ENCODE data around the gene LTC4S. TPM values are rescaled to one million over a fixed set of nuclear protein-coding genes. Genes with fewer than 3 reads are reported as not detected.
A peak's percentile ranks its signal among the peaks of the same experiment; 100 is the strongest.

LTC4S gene
- total RNA-seq, 1 experiment from 2014 or later: 3.7 TPM

DNA sequence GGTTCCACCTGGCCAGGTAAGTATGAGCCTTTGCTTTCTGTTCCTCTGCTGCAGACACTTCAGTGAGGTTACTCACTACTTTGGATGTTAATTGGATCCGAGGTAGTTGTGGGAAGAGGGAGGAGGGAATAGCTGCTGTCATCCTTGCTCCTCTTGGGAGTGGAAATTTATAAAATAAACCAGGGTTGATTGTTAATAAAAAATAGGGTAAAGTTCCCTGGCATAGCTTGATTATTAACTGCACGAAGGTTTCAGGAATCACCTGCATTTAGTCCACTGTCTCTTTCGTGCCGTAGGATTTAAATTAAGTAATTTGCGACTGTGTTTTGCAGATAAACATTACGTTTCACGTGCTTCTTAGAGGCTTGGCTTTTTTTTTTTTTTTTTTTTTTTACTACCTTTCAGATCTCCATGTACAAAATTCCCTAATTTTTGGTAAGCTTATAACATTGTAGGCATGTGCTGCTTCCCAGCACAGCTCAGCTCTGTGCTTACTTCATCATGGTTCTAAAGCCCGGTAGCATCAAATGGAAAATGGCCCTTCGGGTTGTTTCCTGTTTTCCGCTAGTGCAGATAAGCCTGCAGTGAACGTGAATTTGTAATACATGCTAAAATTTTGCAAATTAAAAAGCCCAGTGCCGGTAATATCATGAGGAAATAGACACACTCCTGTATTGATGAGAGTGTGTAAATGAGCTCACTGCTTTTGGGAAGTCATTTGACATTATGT is 26.9 kb upstream of the LTC4S start:
- H3K36me3 Mint-ChIP-seq (ENCODE audit: insufficient read depth in 1 of 3, low read depth in 3 of 3): peaks cover 36 to 66% (median 64%) of the 10 kb centered on the region in 3 experiments; a peak in 6 of 7 replicates
- Histone ChIP-seq H3K4ac (ENCODE audit: low read depth, low read length) (no peak overlapping the region), H3T11ph (ENCODE audit: low read length) (no peak overlapping the region), H3K27me3 (ENCODE audit: insufficient read depth, low read length) (no peaks in the 10 kb centered on the region), H3K4me1 (ENCODE audit: insufficient read depth, low read length) (no peaks in the 10 kb centered on the region), H3K56ac (ENCODE audit: insufficient read length, low read depth, low read length) (no peak overlapping the region), H4K8ac (replicated peaks; ENCODE audit: insufficient read length, low read depth, low read length) (no peak overlapping the region), H3K79me1 (ENCODE audit: insufficient read depth, low read depth, low read length, poor library complexity, severe bottlenecking) (peaks cover 11% of the 10 kb centered on the region), H3K9ac (ENCODE audit: extremely low read depth, insufficient read length, low read length) (no peak overlapping the region), H4K91ac (ENCODE audit: insufficient read length, low read depth, low read length) (no peak overlapping the region), H2BK120ac (ENCODE audit: low read depth, low read length, poor library complexity, severe bottlenecking) (no peak overlapping the region), H3K79me2 (ENCODE audit: insufficient read depth, low read length) (peaks cover 5% of the 10 kb centered on the region; the same call in 1 of the 2 replicates), H2BK15ac (ENCODE audit: low read depth, low read length) (no peak overlapping the region), H2AFZ (ENCODE audit: low read length) (no peak overlapping the region), H3K4me2 (ENCODE audit: insufficient read depth, insufficient read length, low read length) (no peak overlapping the region), H3K14ac (ENCODE audit: insufficient read depth, low read length) (no peak overlapping the region), H3K23ac (ENCODE audit: insufficient read length, low read depth, low read length) (no peak overlapping the region), H2AK5ac (ENCODE audit: insufficient read length, low read length) (no peak overlapping the region), H2BK12ac (ENCODE audit: insufficient read length, low read depth, low read length) (no peak overlapping the region), H2BK5ac (ENCODE audit: insufficient read length, low read length) (no peak overlapping the region), H4K5ac (ENCODE audit: insufficient read length, low read depth, low read length) (no peak overlapping the region), H4K20me1 (ENCODE audit: control insufficient read depth, insufficient read depth, insufficient read length) (no peaks in the 10 kb centered on the region), H3K23me2 (ENCODE audit: insufficient read length, low read depth, low read length, poor library complexity, severe bottlenecking) (no peaks in the 10 kb centered on the region), H3K27ac (ENCODE audit: insufficient read length, low read depth, low read length) (no peak overlapping the region), H2BK20ac (ENCODE audit: low read depth, low read length, poor library complexity, severe bottlenecking) (no peak overlapping the region), H3K9me3 (ENCODE audit: control insufficient read depth, low read depth, low read length) (no peaks in the 10 kb centered on the region), H3K18ac (ENCODE audit: insufficient read length, low read depth, low read length) (no peak overlapping the region)
- H3K27ac Mint-ChIP-seq: peak overlapping the region in 1 of 3 experiments; percentile 69; a peak in 2 of 7 replicates
- H3K27me3 Mint-ChIP-seq (ENCODE audit: low read depth): no peaks in the 10 kb centered on the region; the same call in 1 of the 2 replicates
- H3K4me3 Mint-ChIP-seq: no peak overlapping the region
- no peak for DNase-seq
- no peaks in the 10 kb centered on the region for H3K9me3 Mint-ChIP-seq
- WGBS (ENCODE audit: extremely low coverage, insufficient read length, low lambda C conversion rate): no CpG with 5 or more reads among the region's 12 CpGs
- peaks cover 21 to 27% of the 10 kb centered on the region in 2 experiments for H3K4me1 Mint-ChIP-seq
- TF ChIP-seq, protein P1, sequence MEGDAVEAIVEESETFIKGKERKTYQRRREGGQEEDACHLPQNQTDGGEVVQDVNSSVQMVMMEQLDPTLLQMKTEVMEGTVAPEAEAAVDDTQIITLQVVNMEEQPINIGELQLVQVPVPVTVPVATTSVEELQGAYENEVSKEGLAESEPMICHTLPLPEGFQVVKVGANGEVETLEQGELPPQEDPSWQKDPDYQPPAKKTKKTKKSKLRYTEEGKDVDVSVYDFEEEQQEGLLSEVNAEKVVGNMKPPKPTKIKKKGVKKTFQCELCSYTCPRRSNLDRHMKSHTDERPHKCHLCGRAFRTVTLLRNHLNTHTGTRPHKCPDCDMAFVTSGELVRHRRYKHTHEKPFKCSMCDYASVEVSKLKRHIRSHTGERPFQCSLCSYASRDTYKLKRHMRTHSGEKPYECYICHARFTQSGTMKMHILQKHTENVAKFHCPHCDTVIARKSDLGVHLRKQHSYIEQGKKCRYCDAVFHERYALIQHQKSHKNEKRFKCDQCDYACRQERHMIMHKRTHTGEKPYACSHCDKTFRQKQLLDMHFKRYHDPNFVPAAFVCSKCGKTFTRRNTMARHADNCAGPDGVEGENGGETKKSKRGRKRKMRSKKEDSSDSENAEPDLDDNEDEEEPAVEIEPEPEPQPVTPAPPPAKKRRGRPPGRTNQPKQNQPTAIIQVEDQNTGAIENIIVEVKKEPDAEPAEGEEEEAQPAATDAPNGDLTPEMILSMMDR (conservative IDR thresholded peaks at IDR 0.05): no peak

All from H9 (cell line).